NCI-H510A treated with DMSO at 0.1 percent for 48 hours (cell line): Measurements from ENCODE around the gene TUBGCP2.
"Not testable (repeated sequence)": the region's sequence is repeated elsewhere in the genome, so short reads cannot be mapped to it uniquely, and the experiment has no call there.

ENCODE experiments used
- DNase-seq: peaks from one replicate; lab custom pipeline; 2025; lab: John Stamatoyannopoulos, UW

TUBGCP2 gene

DNA sequence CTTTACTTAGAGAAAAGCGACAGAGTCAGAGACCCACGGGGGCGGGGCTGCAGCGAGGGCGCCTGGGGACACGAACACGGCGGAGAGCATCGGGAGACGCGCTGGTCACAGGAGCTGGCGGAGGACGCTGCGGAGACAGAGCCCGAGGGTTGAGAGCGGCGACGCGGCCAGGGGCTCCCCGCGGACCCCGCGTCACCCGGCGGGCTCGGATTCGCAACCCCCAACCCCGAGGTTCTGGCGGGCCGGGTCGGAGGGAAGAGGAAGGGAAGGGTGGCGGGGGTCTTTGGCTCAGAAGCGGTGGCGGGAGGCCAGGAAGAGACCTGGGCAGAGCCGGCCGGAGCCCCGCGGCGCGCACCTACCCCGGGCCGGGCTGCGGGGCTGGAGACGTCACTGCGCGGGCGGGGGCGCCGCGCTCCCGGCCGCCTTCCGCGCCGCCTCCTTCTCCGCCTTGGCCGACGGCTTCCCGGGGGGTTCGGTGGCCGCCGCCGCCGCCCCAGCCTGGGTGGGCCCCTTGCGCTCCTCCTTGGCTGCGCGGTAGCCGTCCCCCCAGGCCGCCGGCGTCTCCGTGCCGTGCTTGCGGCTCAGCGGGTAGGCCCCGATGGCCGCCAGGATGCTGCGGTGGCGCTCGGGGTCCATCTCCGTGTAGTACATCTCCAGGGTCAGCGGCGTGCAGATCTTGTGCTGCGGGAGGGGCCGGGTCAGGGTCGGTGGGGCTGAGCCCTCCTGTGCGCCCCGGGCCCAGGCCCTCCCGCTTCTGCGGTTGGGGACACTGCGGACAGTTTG lies 17.0 kb upstream of the TUBGCP2 start:
- no peak for DNase-seq

- no peak for DNase-seq
Observed at GRCh38 chr10:133324857-133325260, 16.2 kb upstream of the TUBGCP2 start.

- DNase-seq: peak; percentile 16
Observed at GRCh38 chr10:133324198-133324792, 15.6 kb upstream of the TUBGCP2 start.

GRCh38 chr10:133322064-133322709 lies 13.5 kb upstream of the TUBGCP2 start:
- DNase-seq: not testable (repeated sequence)

- not testable (repeated sequence) for DNase-seq
Observed at GRCh38 chr10:133320852-133321422, 12.3 kb upstream of the TUBGCP2 start.

DNA sequence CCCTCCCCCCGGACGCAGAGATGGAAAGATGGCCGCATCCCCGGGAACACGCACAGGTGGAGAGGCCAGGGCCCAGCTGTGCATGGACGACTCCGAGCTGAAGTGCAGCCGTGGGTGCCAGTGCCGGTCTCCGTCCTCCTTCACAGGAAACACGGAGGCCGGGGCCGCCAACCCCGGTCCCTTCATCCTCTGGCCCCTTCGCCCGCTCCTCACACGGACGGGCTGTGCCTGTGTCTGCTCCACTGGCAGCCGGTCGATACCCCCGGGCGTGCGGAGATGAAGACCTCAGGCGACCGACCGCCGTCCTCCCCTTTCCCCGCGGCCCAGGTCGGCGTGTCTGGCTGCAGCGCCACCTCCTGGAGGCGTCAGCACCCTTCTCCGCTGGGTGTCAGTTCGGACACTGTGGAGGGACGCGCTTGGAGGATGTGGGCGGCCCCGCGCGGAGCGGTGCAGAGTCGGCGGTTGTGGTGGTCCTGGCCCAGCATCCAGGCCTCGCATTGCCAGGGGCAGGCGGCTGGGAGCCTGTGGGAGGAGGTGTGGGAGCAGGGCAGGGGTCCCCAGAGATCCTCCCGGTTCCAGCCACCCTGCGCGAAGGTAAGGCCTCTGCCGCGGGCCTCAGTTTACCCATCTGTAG lies 9.9 kb upstream of the TUBGCP2 start:
- DNase-seq: peak; percentile 62

DNA sequence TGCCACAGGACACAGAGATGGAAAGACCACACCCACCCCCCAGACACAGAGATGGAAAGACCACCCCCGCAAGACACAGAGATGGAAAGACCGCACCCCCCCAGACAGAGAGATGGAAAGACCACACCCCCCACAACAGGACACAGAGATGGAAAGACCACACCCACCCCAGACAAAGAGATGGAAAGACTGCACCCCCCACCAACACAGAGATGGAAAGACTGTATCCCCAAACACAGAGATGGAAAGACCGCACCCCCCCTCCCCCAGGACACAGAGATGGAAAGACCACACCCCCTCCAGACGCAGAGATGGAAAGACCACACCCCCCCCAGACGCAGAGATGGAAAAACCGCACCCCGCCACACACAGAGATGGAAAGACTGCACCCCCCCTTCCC lies 8.1 kb upstream of the TUBGCP2 start:
- DNase-seq: no peak

- no peak for DNase-seq
Observed at GRCh38 chr10:133316266-133316665, 7.6 kb upstream of the TUBGCP2 start.

DNA sequence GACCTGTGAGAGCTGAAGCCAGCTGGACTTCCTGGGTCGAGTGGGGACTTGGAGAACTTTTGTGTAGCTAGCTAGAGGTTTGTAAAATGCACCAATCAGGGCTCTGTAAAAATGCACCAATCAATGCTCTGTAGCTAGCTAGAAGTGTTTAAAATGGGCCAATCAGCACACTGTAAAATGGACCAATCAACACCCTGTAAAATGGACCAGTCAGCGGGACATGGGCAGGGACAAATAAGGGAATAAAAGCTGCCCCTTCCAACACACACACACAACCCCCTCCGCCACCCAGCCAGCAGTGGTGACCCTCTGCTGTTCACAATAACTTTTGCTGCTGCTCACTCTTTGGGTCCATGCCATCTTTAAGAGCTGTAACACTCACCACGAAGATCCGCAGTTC lies 7.2 kb upstream of the TUBGCP2 start:
- DNase-seq: no peak

DNA sequence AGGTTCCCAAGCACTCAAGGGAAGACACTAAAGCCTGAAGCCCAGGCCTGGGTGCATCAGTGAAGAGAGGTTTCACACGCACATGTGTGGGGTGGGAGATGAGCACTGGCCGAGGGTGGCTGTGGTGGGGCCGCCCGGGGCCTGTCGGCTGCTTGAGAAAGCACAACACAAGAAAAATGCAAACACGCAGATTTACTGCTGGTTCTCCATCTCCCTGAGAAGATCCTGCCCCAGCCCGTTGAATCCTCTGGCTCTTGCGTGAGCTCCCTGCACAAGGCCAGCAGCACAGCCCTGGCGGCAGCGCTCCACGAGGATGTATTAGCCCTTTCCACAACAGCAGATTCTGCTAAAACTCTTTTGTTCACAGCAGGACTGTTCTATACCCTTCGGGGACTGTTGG lies 6.2 kb upstream of the TUBGCP2 start:
- no peak for DNase-seq

GRCh38 chr10:133313192-133313591 lies 4.5 kb upstream of the TUBGCP2 start:
- DNase-seq: no peak

GRCh38 chr10:133312769-133313145 lies 4.1 kb upstream of the TUBGCP2 start:
- DNase-seq: no peak

DNA sequence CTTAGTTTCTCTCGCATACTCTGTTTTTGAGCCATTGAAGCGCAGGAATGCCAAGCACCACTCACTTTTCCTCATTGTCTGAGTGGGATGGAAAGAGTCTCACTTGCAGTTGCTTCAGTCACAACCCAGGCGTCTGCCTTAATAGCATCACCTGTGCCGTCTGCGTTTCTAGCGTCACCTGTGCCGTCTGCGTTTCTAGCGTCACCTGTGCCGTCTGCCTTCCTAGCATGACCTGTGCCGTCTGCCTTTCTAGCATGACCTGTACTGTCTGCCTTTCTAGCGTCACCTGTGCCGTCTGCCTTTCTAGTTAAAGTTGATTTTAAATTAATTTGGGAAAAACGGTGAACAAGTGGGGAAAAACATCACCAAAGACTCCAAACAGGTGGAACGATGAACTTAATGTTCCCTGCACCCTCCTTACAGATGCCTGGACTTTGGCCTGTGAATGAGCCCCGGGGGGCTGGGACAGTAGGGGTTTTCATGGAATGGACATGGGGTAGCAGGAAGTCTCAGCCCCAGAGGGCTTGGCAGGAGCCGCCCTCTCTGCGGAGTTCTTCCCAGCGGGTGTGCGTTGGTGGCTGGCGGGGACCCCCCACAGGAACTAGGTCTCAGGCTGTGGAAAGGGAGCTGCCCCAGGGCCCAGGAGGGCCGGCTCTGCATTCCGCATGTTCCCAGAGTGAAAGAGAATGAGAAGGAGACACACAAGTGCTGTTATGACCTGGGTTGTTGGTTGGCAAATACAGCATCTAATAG lies 3.5 kb upstream of the TUBGCP2 start:
- no peak for DNase-seq

GRCh38 chr10:133311570-133311969 lies 2.9 kb upstream of the TUBGCP2 start:
- no peak for DNase-seq

GRCh38 chr10:133310789-133311188 lies 2.1 kb upstream of the TUBGCP2 start:
- DNase-seq: no peak

DNA sequence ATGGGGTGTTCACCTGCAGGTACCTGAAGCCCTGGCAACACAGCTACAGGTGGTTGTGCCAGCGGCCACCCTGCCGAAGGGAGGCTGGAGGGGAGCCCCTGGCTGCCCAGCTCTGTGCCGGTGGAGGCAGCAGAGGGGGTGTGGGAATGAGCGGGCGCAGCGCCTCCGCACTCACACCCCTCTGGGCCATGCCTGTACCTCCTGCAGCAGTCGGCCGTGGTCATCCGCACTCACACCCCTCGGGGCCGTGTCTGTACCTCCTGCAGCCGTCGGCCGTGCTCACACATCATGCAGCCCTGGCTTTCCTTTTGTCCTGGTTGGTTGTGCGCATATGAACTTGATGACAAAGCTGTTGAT lies 1.7 kb upstream of the TUBGCP2 start:
- DNase-seq: no peak

GRCh38 chr10:133309720-133310398 lies 1.2 kb upstream of the TUBGCP2 start:
- peak; percentile 73 for DNase-seq

DNA sequence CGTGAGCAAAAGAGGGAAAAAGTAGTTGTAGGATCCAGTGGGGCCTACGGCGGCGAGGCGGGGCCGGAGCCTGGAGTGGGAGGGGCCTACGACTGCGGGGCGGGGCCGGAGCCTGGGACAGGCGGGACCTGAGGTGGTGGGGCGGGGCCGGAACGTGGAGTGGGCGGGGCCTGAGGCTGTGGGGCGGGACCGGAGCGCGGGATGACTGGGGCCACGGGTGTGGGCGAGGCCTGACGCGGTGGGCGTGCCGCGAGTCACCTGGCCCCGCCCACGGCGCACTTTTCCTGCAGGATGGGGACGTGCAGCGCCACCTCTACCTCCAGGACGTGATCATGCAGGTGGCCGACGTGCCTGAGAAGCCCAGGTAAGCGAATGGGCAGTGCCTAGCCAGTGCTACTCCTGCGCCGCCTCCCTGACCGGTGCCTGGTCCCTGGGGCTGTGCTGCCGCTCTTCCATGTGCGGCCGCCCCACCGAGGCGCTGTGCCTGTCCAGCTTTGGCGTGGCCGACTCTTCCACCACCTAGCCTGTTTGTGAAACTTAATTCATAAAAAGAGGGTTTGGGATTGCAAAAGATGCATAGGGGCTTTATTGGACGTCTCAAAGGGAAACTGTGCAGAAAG lies 538 bp upstream of the TUBGCP2 start:
- DNase-seq: peak; percentile 81

DNA sequence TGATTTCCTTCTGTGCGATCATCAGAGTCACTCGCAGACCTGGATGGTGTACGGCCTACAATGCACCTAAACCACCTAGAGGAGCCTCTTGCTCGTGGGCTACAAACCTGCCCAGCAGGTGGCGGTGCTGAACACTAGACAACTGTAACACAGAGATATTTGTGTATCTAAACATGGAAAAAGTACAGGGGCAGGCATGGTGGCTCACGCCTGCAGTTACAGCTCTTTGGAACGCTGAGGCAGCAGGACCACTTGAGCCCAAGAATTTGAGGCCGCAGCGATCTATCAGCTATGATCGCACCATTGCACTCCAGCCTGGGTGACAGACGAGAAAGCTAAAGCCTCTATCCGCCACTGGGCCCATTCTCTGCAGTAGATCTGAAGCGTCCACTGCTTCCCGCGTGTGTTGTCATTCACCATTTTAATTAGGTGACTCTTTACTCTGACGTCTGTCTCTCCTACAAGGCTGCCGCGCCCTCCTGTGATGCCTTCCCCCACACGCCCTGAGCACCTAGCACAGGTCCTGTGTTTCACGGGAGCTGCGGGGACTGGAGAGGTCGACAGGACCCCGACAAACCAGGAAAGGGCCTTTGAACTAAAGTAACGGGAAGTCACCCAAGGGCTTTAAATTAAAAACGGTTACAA lies 774 bp downstream of the TUBGCP2 start:
- peak; percentile 71 for DNase-seq

- DNase-seq: no peak
Observed at GRCh38 chr10:133306941-133307379, 1.7 kb downstream of the TUBGCP2 start.
